WTC11 (cell line): ENCODE measurements around the gene FRS2.

ENCODE experiments used
- ATF2 ChIP-seq: sonication (generic); formaldehyde crosslinking; IDR thresholded peaks from 2 replicates; pipeline ENCODE4 v1.8.1; 2022; ENCODE audit warnings: low read depth, missing genetic modification reagents, borderline replicate concordance
- CTCF ChIP-seq: fragments of 200-600 bp; IDR thresholded peaks from 2 replicates; pipeline ENCODE4 v1.8.0; 2022; ENCODE audit warnings: antibody characterized with exemption
- FOXP4 ChIP-seq: sonication (generic); formaldehyde crosslinking; IDR thresholded peaks from 2 replicates; pipeline ENCODE4 v1.8.0; 2022; ENCODE audit warnings: mild to moderate bottlenecking, missing genetic modification reagents
- SP1 ChIP-seq: sonication (generic); formaldehyde crosslinking; conservative IDR thresholded peaks from 2 replicates; pipeline ENCODE4 v1.8.1; 2022; ENCODE audit warnings: missing genetic modification reagents
- STAT6 ChIP-seq: sonication (generic); formaldehyde crosslinking; conservative IDR thresholded peaks from 2 replicates; pipeline ENCODE4 v1.8.1; 2023; ENCODE audit warnings: mild to moderate bottlenecking, low read depth, missing genetic modification reagents, moderate library complexity
- TP53 ChIP-seq: sonication (generic); formaldehyde crosslinking; IDR thresholded peaks from 2 replicates; pipeline ENCODE4 v1.8.1; 2023; ENCODE audit warnings: mild to moderate bottlenecking, missing genetic modification reagents
- ZNF121 ChIP-seq: sonication (generic); formaldehyde crosslinking; IDR thresholded peaks from 2 replicates; pipeline ENCODE4 v1.8.0; 2023; ENCODE audit warnings: missing genetic modification reagents

GRCh38 chr12:69440886-69441285, 29.3 kb upstream of the FRS2 start:
- TF ChIP-seq STAT6 (CRISPR knock-in tag) = no peak
- no peak for TF ChIP-seq CTCF
- TF ChIP-seq FOXP4 (CRISPR knock-in tag) = no peak
- no peak for TF ChIP-seq ZNF121 (CRISPR knock-in tag)
- TF ChIP-seq ATF2 (CRISPR knock-in tag) = no peak
- TF ChIP-seq TP53 (CRISPR knock-in tag) = no peak
- TF ChIP-seq SP1 (CRISPR knock-in tag) = no peak
